Raji (cell line): ENCODE results near the gene NPC1L1.

Experiments
- POLR2A ChIP-seq: IDR thresholded peaks from 2 replicates; pipeline ENCODE4 v1.6.1; 2011; ENCODE audit warnings: low read depth, low read length, control low read depth; ENCODE audit not compliant: insufficient read depth

The NPC1L1 gene

DNA sequence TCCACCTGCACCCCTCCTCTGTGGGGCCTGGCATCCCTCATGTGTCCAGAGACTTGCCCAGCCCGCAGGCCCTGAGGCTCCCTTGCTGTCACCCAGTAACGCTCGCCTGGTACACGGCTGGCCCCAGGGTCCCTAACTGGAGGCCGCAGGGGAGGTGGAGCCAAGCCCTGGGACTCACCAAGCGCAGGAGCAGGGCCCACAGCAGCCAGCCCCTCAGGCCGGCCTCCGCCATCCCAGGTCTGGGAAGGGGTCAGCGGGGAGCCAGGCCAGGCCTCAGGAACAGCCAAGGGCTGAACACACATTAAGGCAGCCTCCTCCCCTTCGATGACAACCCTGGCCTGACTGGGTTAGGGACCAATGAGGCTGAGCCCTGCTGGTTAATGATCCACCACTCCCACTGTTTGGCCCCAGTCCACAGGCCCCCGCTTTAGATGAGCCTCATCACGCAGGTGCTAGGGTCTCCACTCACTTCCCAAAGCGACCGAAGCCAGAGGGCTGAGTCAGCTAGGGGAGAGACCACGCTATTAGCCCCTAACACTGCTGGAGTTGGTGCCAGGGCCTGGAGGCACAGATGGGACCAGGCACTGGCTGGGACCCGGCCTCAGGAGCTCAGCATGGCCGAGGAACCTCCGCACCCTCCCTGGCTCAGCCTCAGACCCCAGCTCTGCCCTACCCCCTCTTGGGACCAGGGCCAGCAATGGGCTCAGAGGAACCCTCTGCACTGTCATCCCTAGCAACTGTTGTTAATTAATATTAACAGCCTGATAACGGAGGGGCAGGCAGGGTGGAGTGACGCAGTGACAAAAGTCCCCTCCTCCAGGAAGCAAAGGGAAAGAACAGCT lies at the start of gene NPC1L1:
NPC1L1 (minus strand) TSS at position 303 of the 842 bp plus-strand sequence; CDS start at position 232, 71 bp downstream.
- no peak for TF ChIP-seq POLR2A

DNA sequence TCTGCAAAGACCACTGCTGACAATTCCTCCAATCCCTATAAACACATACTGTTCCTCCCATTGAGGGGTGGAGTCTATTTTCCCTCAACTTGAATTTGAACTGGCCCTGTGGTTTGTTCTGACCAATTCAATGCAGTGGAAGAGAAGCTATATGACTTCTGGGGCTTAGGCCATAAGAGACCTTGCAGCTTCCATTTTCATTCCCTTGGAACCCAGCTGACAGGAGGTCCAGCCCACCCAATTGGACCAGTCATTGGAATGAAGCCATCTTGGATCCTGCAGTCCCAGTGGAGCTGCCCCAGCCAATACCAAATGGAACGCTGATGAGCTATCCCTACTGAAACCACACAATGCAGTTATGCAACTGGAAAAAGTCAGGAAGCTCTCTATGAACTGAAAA lies 49.8 kb upstream of the NPC1L1 start:
- no peak for TF ChIP-seq POLR2A

DNA sequence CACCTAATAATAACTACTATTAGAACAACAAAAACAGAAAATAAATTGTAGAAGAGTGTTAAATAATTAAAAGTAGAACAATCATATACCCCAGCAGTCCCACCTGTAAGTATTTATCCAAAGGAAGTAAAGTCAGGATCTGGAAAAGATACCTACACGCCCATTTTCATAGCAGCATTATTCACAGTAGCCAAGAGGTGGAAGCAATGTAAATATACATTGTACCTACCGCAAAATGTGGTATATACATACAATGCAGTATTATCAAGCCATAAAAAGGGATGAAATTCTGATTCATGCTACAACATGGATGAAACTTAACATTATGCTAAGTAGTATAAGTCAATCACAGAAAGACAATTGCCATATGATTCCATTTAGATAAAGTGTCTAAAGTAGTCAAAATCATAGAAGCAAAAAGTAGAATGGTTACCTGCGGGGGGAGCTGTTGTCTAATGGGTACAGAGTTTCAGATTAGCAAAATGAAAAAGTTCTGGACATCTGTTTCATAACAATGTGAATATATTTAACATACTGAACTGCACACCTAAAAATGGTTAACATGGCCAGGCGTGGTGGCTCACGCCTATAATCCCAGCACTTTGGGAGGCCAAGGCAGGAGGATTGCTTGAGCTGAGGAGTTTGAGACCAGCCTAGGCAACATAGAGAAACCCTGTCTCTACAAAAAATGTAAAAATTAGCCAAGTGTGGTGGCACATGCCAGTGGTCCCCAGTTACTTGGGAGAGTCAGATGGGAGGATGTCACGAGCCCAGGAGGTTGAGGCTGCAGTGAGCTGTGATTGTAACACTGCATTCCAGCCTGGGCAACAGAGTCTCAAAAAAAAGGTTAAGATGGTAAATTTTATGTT lies 46.9 kb upstream of the NPC1L1 start:
- no peak for TF ChIP-seq POLR2A

GRCh38 chr7:44583146-44583865 lies 42.2 kb upstream of the NPC1L1 start:
- TF ChIP-seq POLR2A: no peak

DNA sequence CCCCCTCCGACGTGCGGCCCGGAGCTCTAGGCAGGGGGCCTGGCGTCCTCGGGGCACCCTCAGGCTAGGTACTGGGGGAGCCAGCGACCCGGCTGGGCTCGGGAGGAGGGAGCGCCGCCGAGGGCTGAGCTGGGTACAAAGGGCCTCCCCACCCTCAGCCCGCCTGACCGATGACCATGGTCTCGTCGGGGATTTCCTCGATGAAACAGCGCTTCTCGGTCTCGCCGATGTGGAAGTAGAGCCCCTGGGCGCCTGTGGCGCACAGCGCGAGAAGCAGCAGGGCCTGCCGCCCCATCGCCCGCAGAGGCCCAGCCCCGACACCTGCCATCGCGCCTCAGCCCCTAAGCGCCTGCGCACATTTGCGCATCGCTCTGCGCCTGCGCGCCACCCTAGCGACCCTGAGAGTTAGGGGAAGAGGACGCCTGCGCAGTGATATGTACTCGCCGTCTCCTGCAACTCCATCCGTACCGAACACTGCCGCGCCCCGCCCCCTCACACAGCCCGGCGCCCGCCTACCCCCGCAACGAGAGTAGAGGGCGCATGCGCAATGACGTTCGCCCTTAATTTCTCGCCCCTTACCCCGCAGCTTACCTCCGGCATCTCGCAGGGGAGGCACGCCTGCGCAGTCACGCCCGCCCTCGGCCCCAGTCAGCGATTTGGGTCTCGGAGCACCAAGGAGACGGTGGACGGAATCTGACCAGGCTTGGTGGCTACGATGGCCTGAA lies 40.9 kb upstream of the NPC1L1 start, which contains the start of gene TMED4:
TMED4 (minus strand) TSS at position 353 of the 725 bp plus-strand sequence; CDS start at position 328, 25 bp downstream.
- peak; percentile 95 for TF ChIP-seq POLR2A

DNA sequence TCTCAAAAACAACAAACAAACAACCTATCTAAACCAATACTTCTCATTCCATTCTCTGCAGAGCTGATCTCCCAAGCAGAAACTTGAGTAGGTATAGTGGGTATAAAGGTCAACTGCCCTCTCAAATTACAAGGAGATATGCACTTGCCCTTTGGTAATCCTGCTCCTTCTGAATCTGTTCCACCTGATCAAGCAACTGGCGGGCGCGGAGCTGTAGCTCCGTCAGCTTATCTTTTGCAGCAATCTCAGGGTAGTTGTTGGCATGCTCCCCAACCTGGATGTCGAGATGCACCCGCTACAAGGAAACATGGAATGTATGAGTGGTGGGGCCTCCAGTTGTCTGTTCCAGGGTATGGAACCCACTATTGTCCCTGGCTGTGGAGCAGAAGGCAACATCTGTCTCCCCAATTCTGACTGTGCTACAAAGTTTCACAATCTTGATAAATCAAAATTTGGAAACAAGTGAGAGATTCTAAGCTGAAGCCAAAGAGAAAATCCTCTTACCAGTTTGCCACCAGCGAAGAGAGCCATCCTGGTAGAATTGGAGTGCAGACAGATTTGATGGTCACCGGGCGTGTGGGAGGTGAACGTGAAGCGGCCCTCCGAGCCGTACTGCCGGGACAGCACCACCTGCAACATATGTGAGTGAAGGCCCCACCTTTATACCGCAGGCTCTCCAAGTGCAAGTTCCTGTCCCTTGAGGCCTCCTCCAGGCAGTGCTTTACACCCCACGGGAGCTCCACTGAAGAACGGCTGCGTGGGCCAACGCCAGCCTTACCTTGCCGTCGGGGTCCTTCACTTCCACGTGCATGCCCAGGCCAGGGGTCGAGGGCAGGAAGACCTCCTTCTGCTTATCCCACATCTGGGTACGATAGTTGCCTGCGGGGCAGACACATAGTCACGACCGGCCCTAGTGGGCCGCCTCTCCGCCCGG lies 40.1 kb upstream of the NPC1L1 start:
- TF ChIP-seq POLR2A: no peak

DNA sequence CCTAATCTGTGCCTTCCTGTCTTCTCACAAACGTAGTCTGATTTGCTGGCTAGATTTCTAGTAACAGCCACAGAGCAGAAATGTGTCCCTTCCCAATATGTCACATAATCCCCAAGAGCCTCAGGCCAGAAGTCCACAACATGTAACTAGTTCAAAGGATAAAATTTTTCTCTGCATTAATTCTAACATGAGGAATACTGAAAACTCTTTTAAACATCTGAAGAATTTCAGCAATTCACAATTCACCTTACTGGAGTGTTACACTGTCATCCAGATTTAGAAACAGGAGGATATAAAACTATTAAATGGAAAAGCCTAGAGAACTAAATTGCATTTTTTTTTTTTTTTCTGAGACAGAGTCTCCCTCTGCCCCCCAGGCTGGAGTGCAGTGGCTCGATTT lies 35.1 kb upstream of the NPC1L1 start:
- no peak for TF ChIP-seq POLR2A

GRCh38 chr7:44575054-44575453 lies 33.9 kb upstream of the NPC1L1 start:
- no peak for TF ChIP-seq POLR2A

DNA sequence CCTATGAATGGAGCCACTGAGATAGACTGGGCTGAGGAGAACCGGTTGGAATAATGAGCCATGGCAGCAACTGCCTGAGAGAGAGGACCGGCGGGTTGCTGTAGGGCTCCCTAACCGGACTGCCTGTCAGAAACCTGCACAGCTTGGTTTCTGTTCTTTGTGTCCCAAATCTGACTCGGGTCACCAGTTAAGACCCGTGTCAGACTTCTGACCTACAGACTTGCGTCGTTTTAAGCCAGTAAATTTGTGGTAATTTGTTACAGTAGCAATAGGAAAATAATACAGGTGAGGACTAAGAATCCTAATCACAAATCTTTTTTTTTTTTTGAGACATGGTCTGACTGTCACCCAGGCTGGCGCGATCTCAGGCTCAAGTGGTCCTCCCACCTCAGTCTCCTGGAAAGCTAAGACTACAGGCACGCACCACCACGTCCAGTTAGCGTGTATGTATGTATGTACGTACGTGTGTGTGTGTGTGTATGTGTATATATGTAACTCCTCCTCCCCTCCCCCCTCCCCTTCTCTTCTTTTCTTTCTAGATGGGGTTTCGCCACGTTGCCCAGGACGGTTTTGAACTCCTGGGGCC lies 33.2 kb upstream of the NPC1L1 start:
- no peak for TF ChIP-seq POLR2A

DNA sequence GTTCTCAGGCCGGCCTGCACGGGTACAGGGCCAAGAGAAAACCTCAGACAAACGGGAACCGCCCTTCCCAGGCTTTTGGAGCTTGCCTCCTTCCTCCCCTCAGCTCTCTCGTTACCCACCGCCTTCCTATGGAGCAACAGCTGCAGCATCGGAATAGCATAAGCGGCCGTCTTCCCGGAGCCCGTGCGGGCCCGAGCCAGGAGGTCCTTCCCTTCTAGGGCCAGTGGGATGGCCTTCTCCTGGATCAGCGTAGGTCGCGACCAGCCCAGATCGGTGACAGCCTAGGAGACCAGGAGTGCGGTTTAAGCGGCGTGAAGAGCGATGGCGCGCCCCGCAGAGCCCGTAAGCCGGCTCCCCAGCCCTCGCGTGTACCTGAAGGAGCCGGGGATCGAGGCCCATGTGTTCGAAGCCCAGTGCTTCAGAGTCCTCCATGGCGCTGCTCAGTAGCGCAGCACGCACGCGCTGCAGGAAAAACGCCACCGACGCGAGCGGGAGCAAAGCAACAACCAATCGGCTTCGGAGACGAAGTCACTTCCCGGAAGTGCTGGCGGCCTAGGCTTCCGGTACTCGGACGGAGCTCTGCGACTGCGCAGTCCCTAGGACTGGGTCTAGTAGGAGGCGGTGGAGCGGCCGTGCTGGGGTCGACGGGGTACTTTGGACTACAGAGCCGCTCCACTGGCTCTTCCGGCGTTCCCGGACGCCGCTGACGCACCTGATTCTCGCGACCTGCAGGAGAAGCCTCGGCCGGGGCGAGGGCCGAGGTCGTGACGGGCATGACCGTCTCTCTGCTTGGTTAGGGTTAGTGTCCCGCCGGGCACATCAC lies 32.5 kb upstream of the NPC1L1 start, which contains the start of gene DDX56:
DDX56 (minus strand) TSS at position 445 of the 823 bp plus-strand sequence; CDS start at position 432, 13 bp downstream.
- peak; percentile 93 for TF ChIP-seq POLR2A

GRCh38 chr7:44572771-44573170 lies 31.6 kb upstream of the NPC1L1 start:
- TF ChIP-seq POLR2A: no peak

DNA sequence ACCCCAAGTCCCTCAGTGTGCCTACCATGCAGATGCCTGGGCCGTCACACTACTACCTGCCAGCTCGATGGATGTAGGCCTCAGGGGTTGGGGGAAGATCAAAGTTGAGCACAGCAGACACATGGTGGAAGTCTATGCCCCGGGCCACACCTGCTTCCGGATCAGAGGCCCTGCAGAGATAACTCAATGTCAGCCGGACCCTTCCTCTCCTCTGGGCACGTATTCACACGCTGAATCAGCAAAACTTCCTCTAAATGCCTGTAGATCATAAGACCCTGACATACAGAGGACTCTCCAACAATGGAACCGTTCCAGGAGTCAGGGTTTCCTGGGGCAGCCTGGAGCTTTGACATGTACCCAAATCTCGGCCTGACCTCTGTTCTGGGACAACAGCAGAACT lies 28.8 kb upstream of the NPC1L1 start:
- TF ChIP-seq POLR2A: no peak
